HepG2 (cell line): ENCODE measurements around the gene SUPT4H1. TPM values are rescaled to one million over a fixed set of nuclear protein-coding genes. Genes with fewer than 3 reads are reported as not detected.

Experiments used
- ATF5 ChIP-seq: sonication (generic); formaldehyde crosslinking; IDR thresholded peaks from 2 replicates; pipeline ENCODE4 v1.4.0; 2020; ENCODE audit warnings: mild to moderate bottlenecking, low read depth, missing genetic modification reagents
- CEBPG ChIP-seq: IDR thresholded peaks from 2 replicates; pipeline ENCODE4 v1.6.1; 2016
- DNMT1 ChIP-seq: sonication (generic); formaldehyde crosslinking; IDR thresholded peaks from 2 replicates; pipeline ENCODE4 v1.5.1; 2020; ENCODE audit warnings: mild to moderate bottlenecking, missing genetic modification reagents
- FOXC1 ChIP-seq: sonication (generic); formaldehyde crosslinking; IDR thresholded peaks from 2 replicates; pipeline ENCODE4 v1.8.0; 2022; ENCODE audit warnings: mild to moderate bottlenecking, missing genetic modification reagents, borderline replicate concordance
- FOXK2 ChIP-seq: fragments of 450-650 bp; IDR thresholded peaks from 2 replicates; pipeline ENCODE4 v1.6.1; 2016
- GATAD1 ChIP-seq: IDR thresholded peaks from 2 replicates; pipeline ENCODE4 v1.6.1; 2016; ENCODE audit warnings: missing genetic modification reagents, missing compliant biosample characterization
- HOXA7 ChIP-seq: sonication (generic); formaldehyde crosslinking; IDR thresholded peaks from 2 replicates; pipeline ENCODE4 v1.8.1; 2022; ENCODE audit warnings: mild to moderate bottlenecking, missing genetic modification reagents, moderate library complexity
- ISL2 ChIP-seq: sonication (generic); formaldehyde crosslinking; IDR thresholded peaks from 2 replicates; pipeline ENCODE4 v1.5.0; 2020; ENCODE audit warnings: missing genetic modification reagents
- KAT8 ChIP-seq: IDR thresholded peaks from 2 replicates; pipeline ENCODE4 v1.6.1; 2016; ENCODE audit warnings: missing genetic modification reagents, missing compliant biosample characterization
- KLF16 ChIP-seq, 2 experiments: sonication (generic) in 1 of 2; formaldehyde crosslinking in 1 of 2; IDR thresholded peaks; 2 replicates each; pipeline versions ENCODE4 v1.6.1 to v1.8.0; 2016 to 2023; ENCODE audit warnings: missing genetic modification reagents in 2 of 2, missing compliant biosample characterization in 1 of 2
- MAX ChIP-seq: IDR thresholded peaks from 2 replicates; pipeline ENCODE4 v1.6.1; 2012; ENCODE audit warnings: inconsistent platforms
- SOX13 ChIP-seq, 3 experiments: fragments of 450-650 bp in 1 of 3; sonication (generic) in 1 of 3; formaldehyde crosslinking in 1 of 3; IDR thresholded peaks in 2 of 3; conservative IDR thresholded peaks in 1 of 3; 2 replicates each; pipeline versions ENCODE4 v1.5.0 to v1.6.1; 2016 to 2020; ENCODE audit warnings: antibody characterized with exemption in 1 of 3, mild to moderate bottlenecking in 1 of 3, missing compliant biosample characterization in 1 of 3, missing genetic modification reagents in 1 of 3, moderate library complexity in 1 of 3
- SRSF9 ChIP-seq: fragments of 200-400 bp; formaldehyde crosslinking; IDR thresholded peaks from 2 replicates; pipeline ENCODE4 v1.6.1; 2018; ENCODE audit warnings: borderline replicate concordance, mild to moderate bottlenecking, low read depth, low read length; ENCODE audit not compliant: insufficient read depth, poor library complexity, severe bottlenecking
- THAP11 ChIP-seq: IDR thresholded peaks from 2 replicates; pipeline ENCODE4 v1.6.1; 2016; ENCODE audit warnings: missing biosample characterization, missing genetic modification reagents
- YY1 ChIP-seq: IDR thresholded peaks from 2 replicates; pipeline ENCODE4 v1.6.1; 2011; ENCODE audit warnings: low read length, low read depth, moderate library complexity, mild to moderate bottlenecking; ENCODE audit not compliant: insufficient read depth, insufficient replicate concordance
- ZFP82 ChIP-seq: sonication (generic); formaldehyde crosslinking; IDR thresholded peaks from 2 replicates; pipeline ENCODE4 v1.5.1; 2020; ENCODE audit warnings: mild to moderate bottlenecking, missing genetic modification reagents, borderline replicate concordance
- ZFYVE20 ChIP-seq: sonication (generic); formaldehyde crosslinking; IDR thresholded peaks from 2 replicates; pipeline ENCODE4 v1.8.0; 2023; ENCODE audit warnings: low read depth, mild to moderate bottlenecking, moderate library complexity, missing genetic modification reagents, borderline replicate concordance
- ZNF121 ChIP-seq: sonication (generic); formaldehyde crosslinking; IDR thresholded peaks from 2 replicates; pipeline ENCODE4 v1.5.0; 2020; ENCODE audit warnings: mild to moderate bottlenecking, missing genetic modification reagents
- ZNF124 ChIP-seq: sonication (generic); formaldehyde crosslinking; IDR thresholded peaks from 2 replicates; pipeline ENCODE4 v1.4.0; 2020; ENCODE audit warnings: missing genetic modification reagents
- ZNF30 ChIP-seq: sonication (generic); formaldehyde crosslinking; IDR thresholded peaks from 2 replicates; pipeline ENCODE4 v1.5.0; 2020; ENCODE audit warnings: mild to moderate bottlenecking, missing genetic modification reagents
- ZNF362 ChIP-seq: sonication (generic); formaldehyde crosslinking; IDR thresholded peaks from 2 replicates; pipeline ENCODE4 v1.4.0; 2020; ENCODE audit warnings: missing genetic modification reagents, mild to moderate bottlenecking, borderline replicate concordance
- ZNF496 ChIP-seq: sonication (generic); formaldehyde crosslinking; IDR thresholded peaks from 2 replicates; pipeline ENCODE4 v1.8.1; 2023; ENCODE audit warnings: mild to moderate bottlenecking, moderate library complexity, missing genetic modification reagents; ENCODE audit not compliant: insufficient replicate concordance
- ZNF589 ChIP-seq: sonication (generic); formaldehyde crosslinking; conservative IDR thresholded peaks from 2 replicates; pipeline ENCODE4 v1.8.0; 2022; ENCODE audit warnings: mild to moderate bottlenecking, moderate library complexity, missing genetic modification reagents
- ZNF678 ChIP-seq: sonication (generic); formaldehyde crosslinking; IDR thresholded peaks from 2 replicates; pipeline ENCODE4 v1.4.0; 2020; ENCODE audit warnings: mild to moderate bottlenecking, missing genetic modification reagents
- ZSCAN22 ChIP-seq: sonication (generic); formaldehyde crosslinking; IDR thresholded peaks from 2 replicates; pipeline ENCODE4 v1.4.0; 2020; ENCODE audit warnings: mild to moderate bottlenecking, missing genetic modification reagents
- polyA plus RNA-seq, 8 experiments: library from polyadenylated mRNA; depleted of rRNA in 3 of 8; stranded (reverse) in 7 of 8; unstranded in 1 of 8; fragments of >200 nt; fragmentation: Illumina TruSeq in 4 of 8; extraction: Trizol in 4 of 8; gene quantifications; 2 replicates each; pipeline versions ENCODE4 v1.2.1 to v1.2.3, GENCODE V29; 2011 to 2016; ENCODE audit warnings: low read depth in 4 of 8, missing spikeins in 1 of 8, mixed read lengths in 1 of 8; ENCODE audit not compliant: insufficient read depth in 1 of 8
- total RNA-seq, 5 experiments: library from RNA; depleted of rRNA; stranded (reverse); fragments of >200 nt; fragmentation: Illumina TruSeq; extraction: Trizol; gene quantifications; 2 replicates each; pipeline ENCODE4 v1.2.3, GENCODE V29; 2016; ENCODE audit warnings: low read depth in 1 of 5
- TF ChIP-seq, protein P1 (sequence below): sonication (generic); formaldehyde crosslinking; IDR thresholded peaks from 2 replicates; pipeline ENCODE4 v1.4.0; 2020; ENCODE audit warnings: mild to moderate bottlenecking, missing genetic modification reagents
- TF ChIP-seq, protein P2 (sequence below): sonication (generic); formaldehyde crosslinking; IDR thresholded peaks from 2 replicates; pipeline ENCODE4 v1.4.0; 2020; ENCODE audit warnings: missing genetic modification reagents

Gene SUPT4H1
- total and polyA plus RNA-seq, 2 of the 13 experiments (the other 11 are each of a cell fraction or from before 2014, with no cell fraction given) = 155 to 244 TPM

- TF ChIP-seq ZNF362 (CRISPR knock-in tag) (0 out of 2 replicates have a peak, but pooled peaks have one; percentile 28), KLF16 (CRISPR knock-in tag; IDR thresholded peaks at IDR 0.05) (no peak), ZNF124 (0 out of 2 replicates have a peak, but pooled peaks have one; percentile 50), CEBPG (no peak), ZNF496 (no peak), FOXK2 (no peak), ZFP82 (CRISPR knock-in tag) (no peak), ZFYVE20 (CRISPR knock-in tag) (no peak), GATAD1 (CRISPR knock-in tag) (peak; percentile 32; the same call in 1 of the 2 replicates), ZNF678 (CRISPR knock-in tag) (peak; percentile 60; the same call in 1 of the 2 replicates), SOX13 (IDR thresholded peaks at IDR 0.05) (no peak), SOX13 (CRISPR knock-in tag; conservative IDR thresholded peaks at IDR 0.05 in 1 of 2, IDR thresholded peaks at IDR 0.05 in 1 of 2) (no peak), HOXA7 (CRISPR knock-in tag) (no peak), FOXC1 (CRISPR knock-in tag) (0 out of 2 replicates have a peak, but pooled peaks have one; percentile 10), THAP11 (no peak), ZSCAN22 (no peak), MAX (peak; percentile 50), ZNF30 (CRISPR knock-in tag) (no peak), DNMT1 (CRISPR knock-in tag) (peak; percentile 51; the same call in 1 of the 2 replicates), SRSF9 (no peak), KAT8 (CRISPR knock-in tag) (no peak), YY1 (peak; percentile 50), ATF5 (CRISPR knock-in tag) (no peak), ZNF121 (no peak), ZNF589 (CRISPR knock-in tag) (no peak), ISL2 (CRISPR knock-in tag) (no peak)
- TF ChIP-seq, protein P1, sequence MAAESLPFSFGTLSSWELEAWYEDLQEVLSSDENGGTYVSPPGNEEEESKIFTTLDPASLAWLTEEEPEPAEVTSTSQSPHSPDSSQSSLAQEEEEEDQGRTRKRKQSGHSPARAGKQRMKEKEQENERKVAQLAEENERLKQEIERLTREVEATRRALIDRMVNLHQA (CRISPR knock-in tag) = no peak
- TF ChIP-seq, protein P2, sequence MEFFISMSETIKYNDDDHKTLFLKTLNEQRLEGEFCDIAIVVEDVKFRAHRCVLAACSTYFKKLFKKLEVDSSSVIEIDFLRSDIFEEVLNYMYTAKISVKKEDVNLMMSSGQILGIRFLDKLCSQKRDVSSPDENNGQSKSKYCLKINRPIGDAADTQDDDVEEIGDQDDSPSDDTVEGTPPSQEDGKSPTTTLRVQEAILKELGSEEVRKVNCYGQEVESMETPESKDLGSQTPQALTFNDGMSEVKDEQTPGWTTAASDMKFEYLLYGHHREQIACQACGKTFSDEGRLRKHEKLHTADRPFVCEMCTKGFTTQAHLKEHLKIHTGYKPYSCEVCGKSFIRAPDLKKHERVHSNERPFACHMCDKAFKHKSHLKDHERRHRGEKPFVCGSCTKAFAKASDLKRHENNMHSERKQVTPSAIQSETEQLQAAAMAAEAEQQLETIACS (CRISPR knock-in tag) = no peak
These were observed 43.6 kb downstream of the SUPT4H1 start (continued) for GRCh38 chr17:58308173-58308984.
